Measurements from ENCODE around the gene FHL5.
"Not testable (repeated sequence)": the region's sequence is repeated elsewhere in the genome, so short reads cannot be mapped to it uniquely, and the experiment has no call there.

Gene FHL5

DNA sequence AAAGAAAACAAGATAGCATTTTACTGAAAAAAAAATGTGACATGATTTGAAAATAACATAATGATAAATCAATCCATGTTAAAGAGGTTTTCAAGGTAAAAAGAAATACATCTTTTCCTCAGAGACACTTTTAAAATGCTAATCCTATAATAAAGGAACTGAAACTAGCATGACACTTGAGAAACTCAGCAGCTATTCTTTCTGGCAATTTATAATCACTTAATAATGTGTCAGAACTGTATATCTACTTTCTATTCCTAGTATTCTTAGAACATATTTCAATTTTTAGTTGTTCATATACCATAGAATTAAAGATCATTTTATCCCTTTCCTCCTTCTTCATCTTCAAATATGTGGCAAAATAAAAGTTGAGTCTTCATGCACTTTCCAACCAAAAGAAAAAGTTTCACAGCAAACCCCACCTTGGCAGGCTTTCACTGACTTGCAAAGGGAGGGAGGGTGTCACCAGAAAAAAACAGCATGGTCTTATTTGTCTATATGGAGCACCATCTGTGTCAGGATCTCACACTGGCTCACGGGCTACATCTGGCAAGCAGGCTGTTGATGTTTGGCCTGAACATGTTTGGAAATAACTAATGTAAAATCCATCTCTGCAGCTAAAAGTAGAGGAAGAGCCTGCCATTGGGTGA lies 48.5 kb downstream of the FHL5 start:
- no peak for DNase-seq

DNA sequence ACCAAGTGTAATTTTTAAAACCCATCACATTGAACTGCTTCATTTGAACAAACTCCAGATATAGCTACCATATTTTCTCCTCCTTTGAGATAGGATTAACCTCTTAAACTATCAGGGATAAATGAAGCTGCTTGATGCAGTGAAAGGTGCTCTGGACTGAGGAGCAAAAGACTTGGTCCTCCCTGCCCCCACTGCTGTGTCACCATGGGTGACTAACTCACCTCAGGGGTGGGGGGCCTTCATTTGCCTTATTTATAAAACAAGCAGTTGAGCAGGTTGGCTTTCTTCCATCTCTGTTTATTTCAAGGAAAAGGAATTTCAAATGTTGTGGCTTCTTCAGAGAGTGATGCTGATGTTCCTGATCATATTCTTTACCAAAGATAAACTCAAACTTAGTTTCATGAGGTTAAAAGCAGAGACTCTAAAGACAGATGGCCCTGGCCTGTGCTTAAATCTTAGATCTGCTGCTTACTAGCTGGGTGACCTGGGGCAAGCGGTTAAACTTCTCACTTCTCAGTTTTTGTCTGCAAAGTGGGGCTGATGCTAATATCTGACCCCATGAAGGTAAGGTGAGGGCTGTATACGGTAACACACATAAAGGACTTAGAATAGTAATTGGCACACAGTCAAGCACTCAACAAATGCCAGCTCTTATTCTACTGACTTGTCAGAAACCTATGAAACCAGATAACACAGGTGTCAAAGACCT lies 50.5 kb downstream of the FHL5 start:
- no peak for DNase-seq

DNA sequence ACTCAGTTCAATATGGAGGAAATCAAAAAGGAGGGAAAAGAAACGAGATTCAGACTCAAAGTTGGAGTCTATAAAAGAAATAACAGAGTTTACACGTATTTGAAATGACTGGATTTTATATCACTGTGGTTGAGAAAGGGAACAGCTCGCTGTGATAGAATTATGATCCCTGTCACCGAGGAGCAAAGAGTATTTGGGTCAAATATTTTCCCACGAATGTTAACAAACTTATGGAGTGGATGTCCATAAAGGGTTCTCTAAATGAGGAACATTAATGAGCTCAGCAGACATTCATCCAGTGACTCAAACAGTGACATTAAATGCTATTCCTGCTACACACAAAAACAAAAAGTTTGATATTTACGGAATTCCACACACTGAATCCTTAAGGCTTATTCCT lies 57.9 kb downstream of the FHL5 start:
- no peak for DNase-seq

DNA sequence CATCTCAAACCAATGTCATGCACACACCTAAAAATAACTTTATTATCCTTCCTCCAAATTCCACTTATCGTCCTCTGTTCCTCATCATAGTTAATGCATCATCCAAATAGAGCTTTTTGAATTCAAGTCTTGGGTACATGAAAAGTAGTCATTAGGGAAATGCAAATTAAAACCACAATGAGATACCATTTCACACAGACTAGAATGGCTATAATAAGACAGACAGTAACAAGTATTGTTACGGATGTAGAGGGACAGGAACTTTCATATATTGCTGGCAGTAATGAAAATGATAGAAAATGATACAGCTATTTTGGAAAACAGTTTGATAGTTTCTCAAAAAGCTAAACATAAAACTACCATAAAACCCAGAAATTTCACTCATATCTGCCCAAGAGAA lies 59.1 kb downstream of the FHL5 start:
- DNase-seq = no peak

DNA sequence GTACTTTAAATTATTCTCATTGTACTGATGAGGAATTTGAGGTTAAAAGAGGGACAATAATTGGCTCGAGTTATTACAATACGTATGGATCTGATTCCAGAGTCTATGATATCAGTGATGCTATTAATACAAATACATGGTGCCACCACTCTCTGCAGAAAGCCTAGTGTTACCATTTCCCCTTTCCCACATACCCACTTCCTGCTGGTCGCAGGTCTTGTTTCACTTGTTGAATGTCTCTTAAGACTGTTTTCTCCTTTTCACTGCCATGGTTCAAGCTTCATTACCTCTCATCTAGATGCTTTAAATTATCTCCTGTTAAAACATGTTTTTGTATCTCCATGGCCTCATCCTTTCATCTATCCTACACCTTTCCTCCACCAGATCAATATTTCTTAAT lies 62.0 kb downstream of the FHL5 start:
- DNase-seq = no peak

DNA sequence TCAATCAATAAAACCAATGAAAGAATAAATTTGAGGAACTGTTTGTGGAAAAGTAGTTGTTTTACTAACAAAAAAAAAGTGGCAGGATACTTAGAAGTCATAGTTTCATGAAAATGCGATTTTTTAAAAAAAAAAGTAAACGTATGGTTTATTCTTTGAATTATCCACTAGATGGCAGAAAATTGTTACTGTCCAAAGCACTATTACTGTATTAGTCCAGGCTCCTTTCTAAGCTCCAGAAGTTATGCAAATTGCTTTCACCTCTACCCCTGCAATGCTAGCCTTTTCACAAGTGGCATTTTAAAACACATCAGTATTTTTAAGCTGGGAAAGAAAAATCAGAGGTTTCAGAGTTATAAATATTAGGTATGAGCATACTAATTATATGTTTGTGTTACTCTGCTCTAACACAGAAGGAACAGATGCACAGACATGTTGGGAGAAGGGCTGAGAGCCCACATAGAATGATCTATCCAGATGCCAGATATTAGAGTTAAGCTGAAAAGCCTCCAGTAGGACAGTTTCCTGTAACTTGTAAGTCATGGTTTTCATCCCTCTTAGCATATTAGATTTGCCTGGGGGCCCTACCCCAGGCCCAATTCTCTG lies 63.9 kb downstream of the FHL5 start:
- no peak for DNase-seq

DNA sequence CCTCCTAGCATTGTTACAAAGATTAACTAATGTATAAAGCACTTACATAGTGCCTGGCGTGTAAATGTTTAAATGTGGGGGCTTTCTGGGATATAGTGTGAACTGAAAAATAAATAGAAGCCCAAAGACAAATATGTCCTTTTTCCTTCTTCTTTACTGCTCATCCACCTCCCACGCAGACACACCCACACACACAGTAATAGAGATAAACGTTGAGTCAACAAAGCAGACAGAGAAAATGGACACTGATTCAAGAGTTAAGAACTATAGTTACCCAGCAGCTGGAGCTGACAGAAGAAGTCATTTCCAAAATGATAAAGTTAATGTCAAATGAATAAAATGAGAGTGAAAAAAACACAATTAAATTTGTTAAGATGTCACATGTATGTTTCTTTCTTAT lies 68.3 kb downstream of the FHL5 start:
- no peak for DNase-seq

DNA sequence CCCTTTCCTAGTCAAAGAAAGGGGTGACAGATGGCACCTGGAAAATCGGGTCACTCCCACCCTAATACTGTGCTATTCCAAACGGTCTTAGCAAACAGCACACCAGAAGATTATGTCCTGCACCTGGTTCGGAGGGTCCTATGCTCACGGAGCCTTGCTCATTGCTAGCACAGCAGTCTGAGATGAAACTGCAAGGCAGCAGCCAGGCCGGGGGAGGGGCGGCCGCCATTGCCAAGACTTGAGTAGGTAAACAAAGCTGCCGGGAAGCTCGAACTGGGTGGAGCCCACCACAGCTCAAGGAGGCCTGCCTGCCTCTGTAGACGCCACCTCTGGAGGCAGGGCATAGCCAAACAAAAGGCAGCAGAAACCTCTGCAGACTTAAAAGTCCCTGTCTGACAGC lies 75.1 kb downstream of the FHL5 start:
- DNase-seq = not testable (repeated sequence)

DNA sequence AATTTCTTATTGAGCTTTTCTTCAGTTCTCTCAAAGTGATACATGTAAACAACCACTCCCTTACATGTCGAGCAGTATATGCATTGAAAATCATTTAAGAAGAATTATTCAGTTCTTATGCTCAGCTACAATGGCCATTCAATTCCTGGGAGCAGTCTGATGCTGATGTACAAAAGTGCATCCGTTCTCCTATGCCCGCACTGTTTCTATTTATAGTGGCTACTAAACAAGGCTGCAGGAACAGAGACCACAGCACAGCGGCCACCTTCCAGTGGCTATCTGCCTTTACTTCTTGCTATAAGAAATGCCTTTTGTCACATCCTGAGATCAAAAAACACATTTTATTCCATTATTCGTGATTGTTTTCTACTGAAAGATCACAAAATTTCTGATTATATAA lies 82.2 kb downstream of the FHL5 start:
- DNase-seq = no peak

DNA sequence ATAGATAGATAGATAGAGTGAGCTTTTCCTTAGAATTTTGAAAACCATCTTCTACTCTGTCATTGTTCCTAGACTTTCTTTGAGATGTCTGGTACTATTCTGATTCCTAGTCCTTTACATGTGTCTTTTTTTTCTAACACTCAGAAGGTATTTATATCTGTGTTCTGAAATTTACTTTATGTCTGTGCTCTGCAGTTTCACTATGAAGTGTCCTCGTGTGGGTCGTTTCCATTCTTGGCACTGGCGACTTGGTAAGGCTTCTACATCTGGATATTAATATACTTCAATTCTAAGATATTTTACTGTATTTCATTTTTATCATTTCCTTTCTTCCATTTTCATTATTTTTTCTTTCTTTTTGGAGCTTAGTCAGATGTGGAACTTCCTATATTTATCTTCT lies 87.0 kb downstream of the FHL5 start:
- DNase-seq = no peak

DNA sequence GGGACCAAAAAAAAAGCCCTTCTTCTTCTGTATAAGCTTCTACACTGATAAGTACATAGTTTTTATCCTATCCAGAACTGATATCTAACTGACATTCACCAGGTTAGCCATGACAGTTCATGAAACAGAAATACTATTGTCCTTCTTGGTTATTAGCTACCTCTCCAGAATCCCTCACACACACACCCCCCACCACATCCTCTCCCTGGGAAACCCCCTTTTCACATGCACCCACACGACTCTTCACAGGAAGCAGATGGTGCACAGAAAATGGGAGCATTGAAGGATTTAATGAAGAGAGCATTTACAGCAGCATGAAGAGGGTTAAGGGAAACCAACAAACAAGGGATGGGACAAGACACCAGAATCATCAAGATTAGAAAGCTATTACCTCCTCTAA lies 88.9 kb downstream of the FHL5 start:
- DNase-seq = no peak

DNA sequence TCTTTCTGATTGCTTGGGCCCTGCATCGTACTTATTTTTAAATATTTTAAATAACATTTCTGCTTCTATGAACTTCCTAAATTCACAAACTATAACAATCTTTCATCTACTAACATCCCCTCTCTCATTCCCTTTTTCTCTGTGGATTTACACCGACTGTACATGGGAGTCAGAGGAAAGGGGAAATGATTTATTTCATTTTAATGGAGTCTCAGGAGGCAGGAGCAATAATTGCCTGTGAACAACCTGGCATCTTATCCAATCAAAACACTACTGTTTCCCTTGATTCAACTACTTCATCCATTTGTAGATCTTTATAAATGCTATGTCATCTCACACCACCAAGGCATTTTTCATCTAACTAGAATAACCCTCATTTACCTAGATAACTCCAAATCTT lies 89.6 kb downstream of the FHL5 start:
- DNase-seq = no peak

DNA sequence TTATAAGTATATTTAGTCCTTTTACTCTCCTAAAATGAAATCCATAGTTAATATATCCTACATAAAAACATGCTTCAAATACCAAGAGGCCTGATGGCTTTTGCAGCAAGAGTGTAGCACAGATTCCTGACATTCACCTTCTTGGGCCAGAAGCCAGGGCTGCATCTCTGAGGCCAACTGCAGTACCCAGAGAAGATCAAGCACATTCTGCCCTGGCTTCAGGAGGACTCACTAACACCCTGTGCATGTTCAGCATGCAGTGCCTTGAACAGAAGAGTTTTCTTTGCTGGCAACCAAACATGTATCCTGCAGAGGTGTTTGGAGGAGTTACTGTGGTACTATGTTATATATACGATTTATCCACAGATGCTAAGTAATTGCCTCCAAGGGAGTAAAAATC lies 90.3 kb downstream of the FHL5 start:
- no peak for DNase-seq

DNA sequence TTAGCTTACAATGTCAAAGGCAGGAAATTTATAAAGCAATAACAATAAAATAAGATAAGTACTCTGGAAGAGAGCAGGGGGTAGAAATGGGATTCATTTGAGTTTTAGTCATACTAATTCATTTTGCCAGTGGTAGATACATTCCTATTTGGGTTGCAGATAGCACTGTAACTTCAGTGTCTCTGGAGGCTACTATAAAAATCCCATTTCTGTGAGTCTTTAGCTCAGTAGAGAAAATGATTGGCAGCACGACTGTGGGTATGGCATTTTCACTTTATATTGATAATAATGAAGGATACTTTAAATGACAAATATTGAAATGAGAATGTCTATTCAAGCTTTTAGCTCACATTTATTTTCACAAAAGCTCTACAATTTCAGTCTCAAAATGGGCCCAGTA lies 93.6 kb downstream of the FHL5 start:
- no peak for DNase-seq

DNA sequence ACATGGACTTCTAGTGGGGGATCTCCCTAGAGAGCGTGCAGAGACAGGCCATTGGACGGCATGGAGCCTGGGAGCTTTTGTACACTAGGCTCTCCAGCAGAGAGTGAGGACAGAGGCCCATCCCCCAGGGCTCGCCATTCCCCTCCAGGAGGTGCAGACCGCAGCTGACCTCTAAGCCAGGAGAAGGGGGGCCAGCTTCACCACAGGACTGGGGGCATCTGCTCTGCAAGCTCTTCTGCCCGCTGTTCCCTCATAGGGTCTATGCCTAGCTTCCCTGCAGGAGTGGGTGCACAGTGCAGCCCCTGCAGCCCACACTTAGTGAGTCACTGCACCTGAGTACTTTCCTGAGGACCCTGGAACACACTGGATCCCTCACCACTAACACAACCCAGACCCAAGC lies 94.4 kb downstream of the FHL5 start:
- DNase-seq = no peak

DNA sequence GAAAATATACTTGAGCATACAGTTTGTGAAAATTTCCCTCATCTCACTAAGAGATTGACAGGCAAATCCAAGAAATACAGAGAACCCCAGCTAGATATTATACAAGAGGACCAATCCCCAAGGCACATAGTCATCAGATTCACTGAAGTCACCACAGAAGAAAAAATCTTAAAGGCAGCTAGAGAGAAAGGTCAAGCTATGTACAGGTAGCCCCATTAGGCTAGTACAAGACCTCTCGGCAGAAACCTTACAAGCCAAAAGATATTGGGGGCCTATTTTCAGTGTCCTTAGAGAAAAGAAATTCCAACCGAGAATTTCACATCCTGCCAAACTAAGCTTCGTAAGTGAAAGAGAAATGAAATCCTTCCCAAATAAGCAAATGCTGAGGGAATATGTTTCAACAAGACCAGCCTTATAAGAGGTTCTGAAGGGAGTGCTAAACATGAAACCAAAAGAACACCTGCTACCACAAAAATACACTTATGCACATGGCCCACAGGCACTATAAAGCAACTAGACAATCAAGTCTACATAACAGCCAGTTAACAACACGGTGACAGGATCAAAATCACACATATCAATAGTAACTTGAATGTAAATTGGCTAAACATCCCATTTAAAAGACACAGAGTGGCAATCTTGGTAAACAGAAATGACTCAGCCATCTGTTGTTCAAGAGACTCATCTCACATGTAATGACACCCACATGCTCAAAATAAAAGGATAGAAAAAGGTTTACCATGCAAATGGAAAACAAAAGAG lies 96.3 kb downstream of the FHL5 start:
- DNase-seq = no peak
